ENCODE data around the gene VCAN. TPM values are rescaled to one million over a fixed set of nuclear protein-coding genes. Genes with fewer than 3 reads are reported as not detected.

The VCAN gene
- total RNA-seq, 1 donor from 2014 or later = 133 TPM

- intact Hi-C loops (cut with DNase I) = no loop called here
- peaks cover 5% of the 10 kb centered on the region for H3K36me3 ChIP-seq
- no peak overlapping the region for H3K4me3 ChIP-seq
- peaks cover 5% of the 10 kb centered on the region for H3K27me3 ChIP-seq (ENCODE audit: low read depth)
- ATAC-seq (no peak), DNase-seq (no peak)
- H3K9me3 ChIP-seq = no peaks in the 10 kb centered on the region
- TF ChIP-seq CTCF (IDR thresholded peaks at IDR 0.05) = no peak
- H3K27ac ChIP-seq = no peak overlapping the region
- no peaks in the 10 kb centered on the region for H3K4me1 ChIP-seq
These were observed 11.4 kb downstream of the VCAN start for GRCh38 chr5:83482961-83483360.

- no peak for ATAC-seq
- Histone ChIP-seq H3K4me3 (no peak overlapping the region), H3K36me3 (peaks cover 5% of the 10 kb centered on the region), H3K27ac (no peak overlapping the region), H3K9me3 (no peaks in the 10 kb centered on the region), H3K27me3 (ENCODE audit: low read depth) (no peaks in the 10 kb centered on the region), H3K4me1 (no peaks in the 10 kb centered on the region)
- no peak for TF ChIP-seq CTCF (IDR thresholded peaks at IDR 0.05)
- no peak for DNase-seq
- intact Hi-C loops (cut with DNase I) = no loop called here
These were observed 12.8 kb downstream of the VCAN start for GRCh38 chr5:83484294-83484693.

GRCh38 chr5:83485842-83486241, 14.3 kb downstream of the VCAN start:
- no peak for DNase-seq
- Histone ChIP-seq H3K9me3 (no peaks in the 10 kb centered on the region), H3K4me3 (no peak overlapping the region), H3K4me1 (no peaks in the 10 kb centered on the region), H3K36me3 (peaks cover 5% of the 10 kb centered on the region), H3K27me3 (ENCODE audit: low read depth) (no peaks in the 10 kb centered on the region), H3K27ac (no peak overlapping the region)
- ATAC-seq = no peak
- intact Hi-C loops (cut with DNase I) = no loop called here
- no peak for TF ChIP-seq CTCF (IDR thresholded peaks at IDR 0.05)

GRCh38 chr5:83487155-83487554, 15.6 kb downstream of the VCAN start:
- Histone ChIP-seq H3K4me3 (no peak overlapping the region), H3K9me3 (no peaks in the 10 kb centered on the region), H3K4me1 (no peaks in the 10 kb centered on the region), H3K27me3 (ENCODE audit: low read depth) (no peaks in the 10 kb centered on the region), H3K36me3 (peaks cover 3% of the 10 kb centered on the region), H3K27ac (no peak overlapping the region)
- TF ChIP-seq CTCF (IDR thresholded peaks at IDR 0.05) = no peak
- DNase-seq = no peak
- ATAC-seq = no peak
- intact Hi-C loops (cut with DNase I) = no loop called here

GRCh38 chr5:83488271-83488670, 16.7 kb downstream of the VCAN start:
- intact Hi-C loops (cut with DNase I) = no loop called here
- Histone ChIP-seq H3K27me3 (ENCODE audit: low read depth) (no peaks in the 10 kb centered on the region), H3K27ac (no peak overlapping the region), H3K9me3 (no peaks in the 10 kb centered on the region), H3K4me1 (no peaks in the 10 kb centered on the region), H3K4me3 (no peak overlapping the region), H3K36me3 (no peaks in the 10 kb centered on the region)
- ATAC-seq (no peak), DNase-seq (no peak)
- no peak for TF ChIP-seq CTCF (IDR thresholded peaks at IDR 0.05)

- H3K36me3 ChIP-seq = peaks cover 4% of the 10 kb centered on the region
- H3K4me3 ChIP-seq = no peak overlapping the region
- DNase-seq (no peak), ATAC-seq (no peak)
- no peaks in the 10 kb centered on the region for H3K4me1 ChIP-seq
- no peak overlapping the region for H3K27ac ChIP-seq
- intact Hi-C loops (cut with DNase I) = no loop called here
- H3K9me3 ChIP-seq = no peaks in the 10 kb centered on the region
- TF ChIP-seq CTCF (IDR thresholded peaks at IDR 0.05) = no peak
- H3K27me3 ChIP-seq (ENCODE audit: low read depth) = no peaks in the 10 kb centered on the region
These were observed 17.3 kb downstream of the VCAN start for GRCh38 chr5:83488821-83489220.

All from lower lobe of right lung (tissue), 2 donors.